ENCODE data around the gene MELTF.

MELTF gene

GRCh38 chr3:196991581-196992460 is 37.8 kb downstream of the MELTF start:
- no peak for DNase-seq

DNA sequence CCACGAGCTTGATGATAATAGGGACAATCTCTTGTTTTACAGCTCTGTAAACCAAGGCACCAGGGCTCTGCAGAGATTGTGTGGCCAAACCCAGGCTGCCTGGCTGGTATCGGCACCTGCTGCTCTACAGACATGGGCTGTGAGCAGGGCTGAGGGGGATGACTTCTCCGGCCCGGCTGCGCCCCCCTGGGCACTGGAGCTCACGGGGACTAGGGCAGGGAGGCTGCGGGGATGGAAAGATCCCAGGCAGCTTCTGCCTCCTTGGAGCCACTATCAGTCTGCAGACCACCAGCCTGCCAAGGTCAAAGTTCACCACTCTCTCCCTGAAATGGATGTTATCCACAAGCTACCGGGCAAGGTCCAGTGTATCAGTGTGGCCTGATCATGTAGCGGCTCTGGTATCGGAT is 39.0 kb downstream of the MELTF start:
- DNase-seq, result no peak

GRCh38 chr3:196989721-196990262 is 39.8 kb downstream of the MELTF start:
- DNase-seq, result peak; percentile 66

DNA sequence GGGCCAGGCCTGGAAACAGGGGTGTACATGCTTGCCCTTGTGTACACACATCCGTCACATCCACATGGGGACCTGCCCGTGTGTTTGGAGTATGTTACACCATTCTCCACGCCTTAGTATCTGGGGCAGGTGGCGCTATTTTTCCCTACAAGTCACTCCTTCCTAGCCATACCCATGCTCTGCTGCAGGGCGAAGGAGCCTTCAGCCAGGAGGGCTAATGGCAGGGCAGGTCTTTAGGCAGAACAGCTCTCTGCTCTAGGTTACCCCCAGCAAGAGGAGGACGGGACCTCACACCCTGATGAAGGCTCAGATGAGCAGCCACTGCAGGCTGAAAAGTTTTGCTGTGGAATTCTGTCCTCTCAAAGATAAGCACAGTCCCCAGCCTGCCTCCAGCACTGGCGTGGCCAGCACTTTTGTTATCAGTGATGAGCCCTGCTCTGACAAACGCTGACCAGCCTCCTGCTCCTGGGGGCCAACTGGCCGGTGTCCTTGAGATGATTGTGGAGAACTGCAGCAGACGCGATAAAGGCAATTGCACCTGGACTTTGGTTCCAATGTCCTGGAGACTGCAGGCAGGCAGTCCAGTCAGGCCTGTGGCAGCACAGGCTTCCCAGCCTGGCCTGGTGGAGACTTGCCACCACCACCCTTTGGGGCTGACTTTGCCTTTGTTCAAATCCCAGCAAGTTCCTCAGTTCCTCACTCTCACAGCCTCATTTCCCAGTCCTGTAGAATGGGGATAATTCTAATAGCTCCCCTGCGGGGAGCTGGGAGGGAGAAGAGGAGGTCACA is 41.2 kb downstream of the MELTF start:
- DNase-seq, result no peak

GRCh38 chr3:196987022-196987421 is 42.6 kb downstream of the MELTF start:
- DNase-seq, result no peak

DNA sequence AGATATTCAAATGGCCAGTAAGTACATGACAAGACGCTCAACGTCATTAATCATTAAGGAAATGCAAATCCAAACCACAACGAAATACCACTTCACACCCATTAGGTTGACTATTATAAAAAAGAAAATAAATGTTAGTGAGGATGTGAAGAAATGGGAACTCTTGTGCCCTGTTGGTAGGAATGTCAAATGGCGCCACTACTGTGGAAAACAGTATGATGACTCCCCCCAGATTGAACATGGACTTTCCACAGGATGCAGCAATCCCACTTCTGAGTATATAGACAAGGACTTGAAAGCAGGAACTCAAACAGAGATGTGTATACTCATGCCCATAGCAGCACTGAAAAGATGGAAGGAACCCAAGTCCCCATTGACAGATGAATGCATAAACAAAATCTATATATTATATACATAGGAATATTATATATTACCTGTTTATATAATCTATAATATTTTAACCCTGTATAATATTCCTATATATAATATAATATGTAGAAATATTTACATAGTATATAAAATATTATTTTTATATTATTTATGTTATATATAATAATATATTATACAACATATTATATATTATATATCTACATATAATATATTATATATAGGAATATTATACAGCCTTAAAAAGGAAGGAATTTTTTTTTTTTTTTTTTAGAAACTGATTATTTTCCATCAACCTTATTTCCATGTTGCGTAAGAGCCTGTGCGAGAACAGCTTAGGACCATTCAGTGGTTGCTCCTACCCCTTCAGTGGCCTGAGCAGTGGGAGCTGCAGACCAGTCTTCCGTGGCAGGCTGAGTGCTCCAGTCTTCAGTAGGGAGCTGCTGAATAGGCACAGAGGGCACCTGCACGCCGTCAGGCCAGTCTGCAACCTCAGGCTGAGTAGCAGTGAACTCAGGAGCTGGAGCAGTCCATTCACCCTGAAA is 43.4 kb downstream of the MELTF start:
- DNase-seq, result no peak

- no peak for DNase-seq
Measured at GRCh38 chr3:196985298-196985697, 44.3 kb downstream of the MELTF start.

DNA sequence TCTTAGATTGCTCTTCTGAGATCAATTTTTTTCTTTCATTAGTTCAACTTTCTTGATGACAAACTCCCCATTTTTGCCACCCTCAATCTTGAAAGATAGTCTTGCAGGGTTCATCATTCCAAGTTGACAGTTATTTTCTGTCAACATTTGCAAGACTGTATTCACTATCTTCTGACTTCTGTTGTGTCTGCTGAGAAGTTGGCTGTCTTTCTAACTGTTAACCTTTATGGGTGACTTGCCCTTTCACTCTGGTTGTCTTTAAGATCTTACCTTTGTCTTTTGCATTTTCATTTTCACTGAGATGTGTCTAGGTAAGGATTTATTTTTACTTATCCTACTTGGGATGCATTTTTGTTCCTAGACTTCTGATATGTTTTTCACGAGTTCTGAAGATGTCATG is 46.4 kb downstream of the MELTF start:
- DNase-seq, result no peak

GRCh38 chr3:196981657-196982056 is 48.0 kb downstream of the MELTF start:
- no peak for DNase-seq

GRCh38 chr3:196979545-196979944 is 50.1 kb downstream of the MELTF start:
- no peak for DNase-seq

DNA sequence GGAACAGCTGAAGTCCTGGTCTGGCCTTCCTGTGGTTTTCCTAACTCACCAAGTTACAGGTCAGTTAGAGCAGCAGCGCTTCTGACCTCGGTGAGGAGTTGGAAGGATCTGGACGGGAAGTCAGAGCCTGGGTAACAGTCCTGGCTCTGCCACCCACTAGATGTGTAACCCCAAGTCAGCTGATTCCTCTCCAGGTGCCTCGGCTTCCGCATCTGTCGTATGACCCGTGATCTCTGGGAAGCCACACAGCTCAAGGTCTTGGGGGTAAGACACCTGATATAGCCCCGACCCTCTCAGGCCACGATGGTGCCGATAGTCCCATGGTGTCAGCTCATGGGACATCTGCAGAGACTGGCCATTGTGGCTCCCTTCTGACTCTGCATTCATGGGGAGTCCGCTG is 52.7 kb downstream of the MELTF start:
- no peak for DNase-seq

DNA sequence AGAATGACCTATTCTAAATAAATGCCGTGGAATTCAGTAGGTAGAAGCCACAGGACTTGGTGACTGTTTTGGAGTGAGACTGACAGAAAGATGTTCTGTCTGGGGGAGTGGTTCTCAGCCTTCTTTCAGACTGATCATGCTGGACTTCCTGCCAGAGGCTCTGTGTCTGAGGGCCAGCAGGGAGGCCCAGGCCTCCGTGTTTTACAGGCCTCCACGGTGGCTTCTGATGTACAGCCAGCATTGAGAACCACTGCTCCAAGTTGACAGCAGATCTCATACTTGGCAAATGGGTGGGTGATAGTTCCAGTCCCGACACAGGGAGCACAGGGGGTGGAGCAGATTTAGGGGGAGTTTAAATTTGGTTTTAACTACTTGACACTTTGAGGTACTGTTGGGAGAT is 54.3 kb downstream of the MELTF start:
- DNase-seq, result no peak

GRCh38 chr3:196974661-196975060 is 55.0 kb downstream of the MELTF start:
- DNase-seq, result no peak

DNA sequence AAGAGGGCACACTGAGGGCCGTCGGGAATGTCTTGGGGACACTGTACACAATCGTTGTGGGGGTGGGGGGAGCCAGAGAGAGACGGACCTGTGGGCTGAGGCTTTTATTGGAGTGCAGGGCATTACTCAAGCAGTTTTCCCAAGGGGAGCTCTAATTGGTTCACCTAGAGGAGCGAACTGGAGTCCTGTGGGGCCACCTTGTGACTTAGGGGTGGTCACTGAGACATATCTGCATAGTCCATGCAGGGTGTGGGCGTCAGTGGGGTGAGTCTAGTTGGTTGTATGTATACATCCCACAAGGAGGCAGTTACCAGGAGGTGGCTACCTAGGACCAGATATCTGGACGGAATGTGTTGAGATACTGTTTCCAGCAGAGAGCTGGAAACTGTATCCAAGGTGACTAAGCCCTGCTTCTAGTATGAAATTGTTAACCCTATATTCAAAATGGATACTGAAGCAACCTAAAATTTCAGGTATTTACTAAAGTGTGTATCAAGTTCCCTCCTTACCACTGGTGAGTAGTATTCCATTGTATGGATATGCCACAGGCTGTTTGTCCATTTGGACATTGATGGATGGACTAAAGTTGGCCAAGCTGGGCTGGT is 58.4 kb downstream of the MELTF start:
- no peak for DNase-seq

DNA sequence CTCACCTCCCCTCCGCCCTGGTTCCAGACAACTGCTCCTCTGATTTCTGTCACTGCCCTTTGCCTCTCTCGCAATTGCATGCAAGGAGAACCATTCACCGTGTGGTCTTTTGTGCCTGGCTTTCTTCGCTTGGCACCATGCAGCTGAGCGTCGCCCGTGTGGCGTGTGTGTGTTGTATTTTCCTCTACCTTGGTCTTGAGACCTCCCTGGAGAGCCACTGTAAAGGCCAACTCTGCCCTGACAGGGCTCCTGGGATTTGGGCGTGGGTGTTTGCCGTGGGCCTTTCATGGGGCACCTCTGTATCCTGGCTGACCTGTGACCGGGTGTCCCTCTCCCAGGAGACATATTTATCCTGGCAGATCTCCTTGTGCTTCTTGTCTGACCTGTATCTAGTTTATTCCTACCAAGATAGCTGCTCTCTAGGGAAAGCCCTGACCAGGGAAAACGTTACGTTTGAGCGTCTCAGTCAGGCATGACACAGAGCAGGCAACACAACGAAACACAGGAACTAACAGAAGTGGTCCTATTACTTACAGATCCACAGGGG is 59.0 kb downstream of the MELTF start:
- DNase-seq, result no peak

DNA sequence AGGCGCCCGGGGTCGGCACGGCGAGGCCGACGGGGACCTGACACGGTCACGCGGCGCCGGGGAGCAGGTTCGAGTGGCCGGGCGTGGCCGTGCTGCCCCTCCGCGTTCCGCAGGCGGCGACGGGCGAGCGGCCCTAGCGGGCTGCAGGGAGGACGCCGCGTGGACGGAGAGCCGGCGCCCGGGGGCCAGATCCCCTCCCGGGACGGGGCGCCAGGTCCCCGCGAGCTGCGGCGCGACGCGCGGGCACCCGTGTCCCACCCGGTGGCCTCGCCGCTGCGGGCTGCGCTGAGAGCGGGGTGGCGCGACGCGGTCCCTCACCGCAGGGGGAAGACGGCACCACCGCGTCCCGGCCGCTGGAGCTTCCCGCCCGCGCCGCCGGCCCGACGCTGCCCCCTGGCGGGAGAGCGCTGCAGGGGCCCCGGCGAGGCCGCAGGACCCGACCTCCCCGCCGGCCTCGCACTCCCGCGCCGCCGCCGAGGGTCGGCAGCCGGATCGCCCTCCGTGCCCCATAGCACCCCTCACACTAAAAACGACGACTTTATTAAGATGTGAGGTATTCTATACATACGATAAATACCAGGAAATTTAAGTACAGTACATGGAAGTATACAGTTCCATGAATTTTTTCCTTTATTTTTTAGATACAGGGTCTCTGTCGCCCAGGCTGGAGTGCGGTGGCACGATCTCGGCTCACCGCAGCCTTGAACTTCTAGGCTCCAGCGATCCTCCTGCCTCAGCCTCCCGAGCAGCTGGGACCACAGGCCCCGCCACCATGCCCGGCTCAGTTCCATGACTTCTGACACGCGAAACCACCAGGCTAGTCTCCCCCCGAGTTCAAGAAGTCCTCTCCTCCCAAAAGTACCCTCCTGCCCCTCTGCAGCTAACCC is 59.7 kb downstream of the MELTF start:
- peak; percentile 70 for DNase-seq

DNA sequence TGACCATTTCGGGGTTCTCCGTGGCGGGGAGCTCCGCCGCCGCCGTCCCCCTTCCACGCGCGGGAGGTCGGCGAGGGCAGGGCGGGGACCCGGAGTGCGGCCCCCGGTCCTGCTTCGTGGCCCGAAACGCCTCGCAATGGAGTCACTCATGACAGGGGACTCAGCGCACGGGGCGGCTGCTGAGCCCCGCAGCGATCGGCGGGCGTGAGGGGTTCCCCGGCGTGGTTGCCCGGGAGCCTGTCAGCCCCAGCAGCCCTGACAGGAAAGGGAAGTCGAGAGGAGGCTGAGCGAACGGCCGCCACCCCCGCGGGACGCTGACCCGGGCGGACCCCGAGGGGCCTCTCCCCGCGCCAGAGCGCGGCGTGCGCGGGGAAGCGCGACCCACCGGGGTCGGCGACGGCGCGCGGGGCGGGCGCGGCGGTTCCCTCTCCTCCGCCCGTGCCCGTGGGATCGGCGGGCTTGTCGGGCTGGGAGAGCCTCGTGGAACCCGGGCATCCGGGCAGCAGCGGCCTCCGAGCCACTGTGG is 60.4 kb downstream of the MELTF start:
- peak; percentile 27 for DNase-seq

DNA sequence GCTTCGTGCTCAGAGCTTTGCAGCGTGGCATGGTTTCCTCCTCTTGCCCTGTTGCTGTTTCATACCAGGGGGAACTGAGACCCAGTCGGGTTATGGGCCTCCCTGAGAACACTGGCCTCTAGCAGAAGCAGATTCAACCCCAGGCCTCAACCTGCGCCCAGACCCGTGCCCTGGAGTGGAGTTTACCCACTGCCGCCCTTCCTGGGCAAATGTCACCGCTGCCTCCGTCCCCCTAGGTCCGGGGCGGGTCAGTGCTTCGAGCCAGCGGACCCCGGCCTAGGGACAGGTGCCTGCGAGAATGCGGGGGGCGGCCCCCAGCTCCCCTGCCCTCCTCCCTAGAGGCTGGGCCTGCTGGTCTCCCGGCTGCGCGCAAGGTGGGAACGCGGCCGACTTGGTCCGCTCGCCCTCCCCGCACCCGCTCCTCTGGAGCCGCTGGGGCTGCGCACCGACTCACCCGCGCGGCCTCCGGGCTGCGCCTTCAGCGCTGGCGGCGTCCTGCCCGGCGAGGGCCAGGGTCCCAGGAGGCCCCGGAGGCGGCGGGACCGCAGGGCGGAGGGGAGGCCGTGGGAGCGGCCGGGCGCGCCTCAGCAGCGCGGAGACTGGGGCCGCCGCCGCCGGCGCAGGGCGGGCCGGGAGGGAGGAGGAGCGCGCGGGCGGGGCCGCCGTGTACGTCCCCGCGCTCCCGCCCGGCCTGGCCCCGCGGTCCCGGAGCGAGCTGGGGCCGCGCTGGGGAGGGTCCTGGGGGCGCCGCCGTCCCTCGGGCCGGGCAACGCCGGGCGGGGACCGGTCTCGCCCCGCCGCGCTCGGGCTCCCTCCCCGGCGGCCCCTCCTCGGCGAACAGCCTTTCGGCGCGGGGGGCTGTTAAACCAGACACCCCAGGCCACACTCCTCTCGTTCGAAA is 61.1 kb downstream of the MELTF start, which contains the start of gene PIGZ:
Gene PIGZ (minus strand): TSS at position 601 of the 901 bp plus-strand sequence. CDS start 16,802 bp downstream, outside the sequence.
- DNase-seq, result peak; percentile 61

Measured in NCI-H774 (cell line).